ENCODE measurements around the gene CPXM2.

GRCh38 chr10:123903621-123904020 is 12.0 kb upstream of the CPXM2 start:
- TF ChIP-seq CREB1 (IDR thresholded peaks at IDR 0.05; ENCODE audit: low read depth) (no peak), HDGF (IDR thresholded peaks at IDR 0.05) (no peak), ELK1 (IDR thresholded peaks at IDR 0.05; ENCODE audit: low read depth, low read length) (no peak), KDM1A (IDR thresholded peaks at IDR 0.05; ENCODE audit: borderline replicate concordance) (no peak), POLR2AphosphoS5 (IDR thresholded peaks at IDR 0.05; ENCODE audit: low read length) (no peak), ASH2L (IDR thresholded peaks at IDR 0.05; ENCODE audit: borderline replicate concordance, low read depth) (no peak), HCFC1 (IDR thresholded peaks at IDR 0.05; ENCODE audit: low read length) (no peak), PBX3 (IDR thresholded peaks at IDR 0.05; ENCODE audit: insufficient replicate concordance, low read depth, low read length) (no peak), REST (IDR thresholded peaks at IDR 0.05; ENCODE audit: low read depth, low read length) (no peak), MXI1 (IDR thresholded peaks at IDR 0.05; ENCODE audit: low read depth, low read length) (no peak), NFIC (IDR thresholded peaks at IDR 0.05; ENCODE audit: low read depth, low read length) (no peak), CTCF (IDR thresholded peaks at IDR 0.05 in 2 of 3, conservative IDR thresholded peaks at IDR 0.05 in 1 of 3; ENCODE audit: control insufficient read depth in 2 of 3, extremely low read depth in 1 of 3, insufficient read depth in 1 of 3, low read depth in 3 of 3, low read length in 3 of 3) (no peak), KLF5 (IDR thresholded peaks at IDR 0.05; ENCODE audit: partially characterized antibody) (no peak)
